ENCODE data around the gene MORF4L1.

- TF ChIP-seq CTCF (conservative IDR thresholded peaks at IDR 0.05 in 1 of 2, IDR thresholded peaks at IDR 0.05 in 1 of 2; ENCODE audit: low read depth in 1 of 2, low read length in 2 of 2) (no peak), EZH2 (IDR thresholded peaks at IDR 0.05; ENCODE audit: low read length, missing control alignments) (no peak)
Measured at GRCh38 chr15:78898540-78898939, 25.9 kb downstream of the MORF4L1 start.
